Left colon (tissue), 2 donors: Measurements from ENCODE around the gene NPAS3. TPM values are rescaled to one million over a fixed set of nuclear protein-coding genes. Genes with fewer than 3 reads are reported as not detected.

Experiments used
- ATAC-seq: fragments of 200-7000 bp; cut with Tn5 transposase; one replicate; pipeline ENCODE4 v1.9.1; 2020; ENCODE audit warnings: mild to moderate bottlenecking, moderate library complexity
- DNase-seq, 2 donors: peaks; one replicate each; pipeline ENCODE4 v3.0.0-alpha.2; 2020
- intact Hi-C, 2 donors: fragments of 100-400 bp; cut with DNase I in 1 of 2; cut with micrococcal nuclease in 1 of 2; formaldehyde crosslinking; loops; one replicate each; pipeline versions ENCODE4 v1.11.2 to v1.14.0; 2022; cut with DNase I, micrococcal nuclease
- total RNA-seq, 2 donors: library from RNA; stranded (reverse); fragmentation: NEBNext Ultra II Directional; extraction: Animal tissue kit (Norgen Biotek cat#: 25700); gene quantifications; one replicate each; pipeline ENCODE4 v1.2.1, GENCODE V29; 2021
- donor health status: DM: no; HTN: no; CAD: no.
- donor health status: DM: yes; HTN: yes; CAD: no.

The NPAS3 gene
- total RNA-seq, 2 donors from 2014 or later: 0.37 to 1.6 TPM

DNA sequence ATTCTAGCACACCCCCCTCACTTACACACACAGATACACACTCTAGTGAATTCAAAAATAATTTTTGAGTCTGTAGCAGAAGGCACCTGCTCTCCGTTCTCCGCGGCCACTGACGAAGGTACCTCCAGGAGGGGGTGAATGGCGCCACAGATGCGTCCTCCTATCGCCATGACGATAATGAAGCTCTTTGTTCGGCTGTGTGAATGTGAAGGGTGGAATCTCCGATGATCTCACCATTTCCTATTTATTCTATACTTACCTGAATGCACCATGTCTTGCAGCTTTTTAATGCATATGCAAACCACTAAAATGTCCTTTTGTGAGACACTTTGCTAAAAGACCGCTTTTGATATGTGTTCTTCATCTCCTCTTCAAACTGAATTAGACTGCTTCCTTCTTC, 849.5 kb downstream of the NPAS3 start:
- ATAC-seq (no peak), DNase-seq (no peak)
- intact Hi-C loops: no loop called here

GRCh38 chr14:33790996-33791395, 852.3 kb downstream of the NPAS3 start:
- intact Hi-C loops: loop anchor here in 1 of 2 donors (5.0 kb wide), 1 partner anchor 1214 kb away; no protein-coding TSS in a partner anchor
- DNase-seq (no peak), ATAC-seq (no peak)

DNA sequence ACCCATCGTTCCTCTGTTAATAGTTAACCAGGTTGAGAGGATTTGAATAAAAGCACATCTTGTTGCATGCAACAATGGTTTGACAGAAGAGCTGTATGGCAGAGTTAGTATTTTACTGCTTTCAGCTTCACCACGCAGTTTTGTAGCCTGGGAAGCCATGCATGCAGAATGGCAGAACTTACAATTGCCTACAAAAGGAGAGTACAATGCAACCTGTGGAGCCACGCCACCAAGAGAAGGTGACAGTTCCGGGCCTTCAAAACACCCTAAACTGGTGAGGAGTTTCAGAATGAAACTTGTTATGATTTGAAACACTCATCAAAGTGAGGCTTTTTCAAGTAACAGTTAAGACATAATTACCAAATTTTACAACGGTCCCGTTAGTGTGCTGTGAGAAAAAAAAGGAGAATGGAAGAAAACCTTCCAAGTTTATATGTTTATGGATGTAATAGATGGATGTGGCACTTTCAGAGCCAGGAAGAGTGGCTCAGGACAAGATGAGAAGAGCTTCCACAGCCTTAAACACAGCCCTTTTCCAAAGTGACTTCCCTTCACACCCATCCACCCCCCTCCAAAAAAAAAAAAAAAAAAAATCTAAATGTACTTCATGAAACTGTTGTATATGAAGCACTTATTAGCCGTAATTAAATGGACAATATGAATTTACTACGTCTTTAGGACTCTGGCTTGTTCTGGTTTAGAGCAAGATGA, 853.5 kb downstream of the NPAS3 start:
- ATAC-seq: no peak
- no peak for DNase-seq

DNA sequence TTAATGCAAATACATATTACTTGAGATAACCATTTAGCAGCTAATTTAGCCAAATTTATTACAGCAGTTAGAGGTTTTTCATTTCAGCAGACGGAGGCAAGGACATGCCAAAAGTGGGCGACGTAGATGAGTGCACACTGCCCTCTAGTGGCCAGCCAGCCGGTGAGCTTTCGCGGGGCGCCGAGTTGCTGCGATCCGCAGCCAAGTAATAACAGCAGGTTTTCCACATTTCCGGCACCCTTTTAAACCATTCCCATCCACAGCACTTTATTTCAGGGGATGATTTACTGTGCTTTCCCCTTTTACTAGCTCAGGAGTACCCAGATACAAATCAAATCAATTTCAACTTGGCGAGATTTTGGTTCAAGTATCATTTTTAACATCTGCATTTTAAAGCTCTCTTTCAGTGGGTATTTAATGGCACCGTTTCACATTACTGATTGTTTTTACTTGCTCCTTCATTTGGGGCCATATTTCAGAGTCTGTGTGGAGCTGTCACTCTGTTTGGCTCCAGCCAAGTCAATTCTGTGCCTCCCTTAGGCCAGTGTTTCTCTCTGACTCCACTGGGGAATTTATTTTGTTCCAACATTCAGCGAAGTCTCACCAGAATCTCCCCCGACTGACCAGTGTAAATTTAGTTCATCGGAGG, 854.2 kb downstream of the NPAS3 start:
- intact Hi-C loops: loop anchor here in 1 of 2 donors (5.0 kb wide), 1 partner anchor 1216 kb away; no protein-coding TSS in a partner anchor
- ATAC-seq: peak; percentile 84
- DNase-seq: peak; percentile 59 to 86

More for the DNA sequence above, 853.5 kb downstream of the NPAS3 start:
- intact Hi-C loops: loop anchor here in 1 of 2 donors (5.0 kb wide), 1 partner anchor 1215 kb away; no protein-coding TSS in a partner anchor

DNA sequence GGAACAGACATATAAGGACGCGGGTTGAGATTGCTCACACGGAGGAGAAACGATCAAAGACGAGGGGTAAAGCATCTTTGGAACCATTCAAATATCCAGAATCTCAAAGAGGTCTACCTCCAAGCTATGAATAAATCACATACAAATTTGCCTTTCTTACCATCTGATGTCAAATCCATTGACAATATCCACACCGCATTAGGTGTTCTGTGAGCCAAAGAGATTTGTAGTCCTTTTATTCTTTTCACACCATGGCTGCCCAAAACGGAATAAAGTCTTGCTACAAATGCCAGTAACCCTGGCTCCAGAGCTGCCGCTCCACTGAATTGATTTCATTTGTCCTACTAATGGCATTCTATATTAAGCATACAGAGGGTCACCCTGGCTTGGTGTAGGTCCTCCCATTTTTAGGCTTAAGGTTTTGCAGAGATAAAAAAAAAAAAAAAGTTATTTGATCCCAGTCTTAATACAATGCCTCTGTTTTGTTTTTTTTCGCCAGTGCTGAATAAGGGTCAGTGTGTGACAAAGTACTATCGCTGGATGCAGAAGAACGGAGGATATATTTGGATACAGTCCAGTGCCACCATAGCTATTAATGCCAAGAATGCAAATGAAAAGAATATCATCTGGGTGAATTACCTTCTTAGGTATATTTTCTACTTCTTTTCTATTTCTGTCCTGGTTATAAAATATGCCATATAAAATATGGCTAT, 854.9 kb downstream of the NPAS3 start:
- DNase-seq: no peak
- intact Hi-C loops: loop anchor here in 1 of 2 donors (5.0 kb wide), 1 partner anchor 1216 kb away; no protein-coding TSS in a partner anchor
- no peak for ATAC-seq

DNA sequence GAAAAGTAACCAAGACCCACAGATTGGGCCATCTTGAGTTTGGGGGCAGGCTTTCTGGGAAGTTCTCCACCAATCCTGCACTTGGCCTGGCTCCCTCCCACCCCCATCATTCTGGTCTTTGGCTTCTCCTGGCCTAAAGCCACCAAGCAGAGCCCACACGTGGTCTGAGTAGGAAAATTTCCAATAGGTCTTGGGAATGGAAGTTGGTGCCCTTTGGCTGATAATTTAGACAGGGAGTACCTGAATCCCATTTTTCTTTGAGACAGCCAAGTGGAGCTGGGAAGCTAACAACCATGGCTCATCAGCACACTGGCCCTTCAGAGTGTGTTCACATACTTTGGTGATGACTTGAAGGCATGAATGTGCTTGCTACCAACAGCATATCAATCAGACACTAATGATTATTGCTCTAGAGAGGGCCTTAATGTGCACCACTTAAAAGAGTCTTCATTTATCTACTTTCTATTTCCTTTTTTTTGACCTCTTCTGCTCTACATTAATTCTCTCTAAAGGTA, 856.2 kb downstream of the NPAS3 start:
- DNase-seq (no peak), ATAC-seq (no peak)
- intact Hi-C loops: loop anchor here in 1 of 2 donors (5.0 kb wide), 1 partner anchor 1218 kb away; no protein-coding TSS in a partner anchor

- intact Hi-C loops: no loop called here
- ATAC-seq: no peak
- DNase-seq: no peak
Measured at GRCh38 chr14:33796356-33796755, 857.7 kb downstream of the NPAS3 start.

- ATAC-seq: peak; percentile 57
- peak in 1 of 2 donors; percentile 18 for DNase-seq
- intact Hi-C loops: no loop called here
Measured at GRCh38 chr14:33799705-33800570, 861.3 kb downstream of the NPAS3 start.

- no peak for DNase-seq
- intact Hi-C loops: no loop called here
- ATAC-seq: no peak
Measured at GRCh38 chr14:33800735-33801163, 862.1 kb downstream of the NPAS3 start.

DNA sequence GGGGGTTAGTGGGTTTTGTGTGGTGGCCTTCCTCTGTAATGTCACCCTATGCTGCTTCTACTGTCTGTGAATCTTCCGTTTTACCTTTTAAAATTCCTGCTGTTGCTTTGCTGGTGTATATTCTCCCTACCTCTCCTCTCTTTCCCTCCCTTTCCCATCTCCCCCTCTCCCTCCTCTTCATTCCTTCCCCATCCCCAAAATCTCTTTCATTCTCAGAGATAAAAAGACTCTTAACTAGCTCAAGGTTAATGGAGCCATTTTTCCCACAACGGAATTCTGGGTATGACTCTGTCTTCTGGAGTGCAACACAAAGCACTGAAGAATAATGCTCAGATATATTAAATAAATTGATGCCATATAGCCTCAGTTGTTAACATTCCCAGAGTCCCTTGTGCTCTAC, 864.1 kb downstream of the NPAS3 start:
- intact Hi-C loops: no loop called here
- ATAC-seq (no peak), DNase-seq (no peak)

GRCh38 chr14:33805593-33805992, 866.9 kb downstream of the NPAS3 start:
- no peak for DNase-seq
- no peak for ATAC-seq
- intact Hi-C loops: no loop called here

GRCh38 chr14:33806905-33807304, 868.2 kb downstream of the NPAS3 start:
- intact Hi-C loops: no loop called here
- no peak for DNase-seq
- peak; percentile 91 for ATAC-seq

GRCh38 chr14:33808187-33808586, 869.5 kb downstream of the NPAS3 start:
- intact Hi-C loops: no loop called here
- DNase-seq (no peak), ATAC-seq (no peak)

DNA sequence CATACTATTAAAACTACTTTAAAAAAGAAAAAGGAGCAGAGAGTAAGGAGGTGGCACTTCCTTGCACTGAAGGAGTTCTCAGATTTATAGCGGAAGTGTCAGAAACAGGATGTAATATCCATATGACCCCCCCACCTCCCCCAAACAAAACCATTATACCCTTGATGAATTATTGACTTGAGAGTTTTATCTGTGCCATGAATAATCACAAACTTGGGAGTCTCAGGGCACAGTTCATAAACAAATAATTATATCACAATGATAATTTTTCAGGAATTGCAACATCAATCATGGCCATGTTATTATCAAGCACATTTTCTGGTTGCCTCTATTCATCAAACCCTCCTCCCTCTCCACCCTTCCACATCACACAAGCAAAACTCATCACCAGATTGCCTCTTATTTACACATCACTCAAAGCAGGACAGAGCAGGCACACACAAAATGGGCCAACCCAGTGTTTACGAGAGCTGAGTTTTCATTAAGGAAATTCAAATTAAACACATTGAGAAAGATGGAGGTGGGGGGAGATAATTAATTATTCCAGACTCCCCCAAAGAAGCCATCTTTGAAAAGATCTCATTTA, 870.8 kb downstream of the NPAS3 start:
- no peak for DNase-seq
- intact Hi-C loops: no loop called here
- no peak for ATAC-seq

DNA sequence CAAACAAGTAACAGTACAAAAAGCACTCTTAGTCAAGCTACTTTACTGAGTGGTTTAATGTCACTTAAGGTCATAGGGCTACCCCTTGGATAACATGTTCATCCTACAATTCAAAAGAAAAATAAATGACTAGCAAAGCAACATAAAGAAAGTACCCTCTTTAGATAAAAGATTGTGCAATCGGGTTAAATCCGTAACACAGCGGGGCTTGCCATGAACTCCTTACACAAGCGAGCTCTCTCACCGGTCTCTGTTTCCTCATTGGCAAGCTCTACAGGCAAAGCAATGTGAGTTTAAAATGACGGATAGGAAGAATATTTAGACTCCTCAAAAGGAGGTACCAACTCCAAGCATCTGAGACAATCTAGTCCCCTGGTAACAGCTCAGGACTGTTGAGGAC, 871.6 kb downstream of the NPAS3 start:
- intact Hi-C loops: no loop called here
- DNase-seq (no peak), ATAC-seq (no peak)

GRCh38 chr14:33811721-33812120, 873.0 kb downstream of the NPAS3 start:
- DNase-seq (no peak), ATAC-seq (no peak)
- intact Hi-C loops: no loop called here

DNA sequence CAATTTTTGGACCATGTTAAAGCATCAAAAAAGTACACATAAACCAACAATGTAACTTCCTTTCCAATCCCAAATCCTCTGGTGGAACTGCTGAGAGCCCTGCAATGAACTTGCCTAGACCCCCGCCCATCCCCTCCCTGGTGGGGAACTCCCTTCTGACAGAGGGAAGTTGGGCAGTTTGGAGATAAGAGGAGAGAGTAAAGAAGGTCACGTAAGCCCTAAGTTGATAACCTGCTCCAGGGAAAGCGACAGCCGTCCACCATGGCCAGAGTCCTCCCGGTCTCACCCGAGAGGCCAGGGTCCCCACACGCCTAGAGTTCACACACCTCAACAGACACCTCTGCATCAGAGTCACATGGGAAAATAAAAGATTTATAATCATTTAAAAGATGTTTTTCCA, 873.5 kb downstream of the NPAS3 start:
- ATAC-seq (no peak), DNase-seq (no peak)
- intact Hi-C loops: no loop called here

DNA sequence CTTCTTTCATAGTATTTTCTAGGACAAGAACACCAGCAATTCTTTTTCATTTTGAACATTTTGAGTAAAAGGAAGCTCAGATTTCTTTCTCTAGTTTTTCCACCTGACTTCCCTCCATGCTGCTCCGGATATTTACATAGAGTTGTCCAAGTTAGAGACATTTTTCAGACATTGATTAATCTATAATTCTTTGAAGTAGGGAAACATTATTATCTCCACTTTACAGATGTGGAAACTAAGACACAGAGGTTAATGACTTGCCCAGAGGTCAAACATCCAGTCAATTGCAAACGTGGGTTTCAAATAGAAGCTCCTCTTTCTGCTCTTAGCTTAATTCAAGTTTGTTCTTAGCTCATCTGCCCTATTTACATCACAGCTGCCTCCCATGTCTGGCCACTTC, 873.9 kb downstream of the NPAS3 start:
- ATAC-seq (no peak), DNase-seq (no peak)
- intact Hi-C loops: no loop called here
